CD4-positive, alpha-beta T cell treated with Interferon gamma for 1 hour (primary cell): ENCODE measurements around the gene PHF21A.
"Not testable (repeated sequence)": the region's sequence is repeated elsewhere in the genome, so short reads cannot be mapped to it uniquely, and the experiment has no call there.

ENCODE experiments used
- DNase-seq: peaks from one replicate; pipeline ENCODE4 v3.0.0-alpha.2; 2020

The PHF21A gene

DNA sequence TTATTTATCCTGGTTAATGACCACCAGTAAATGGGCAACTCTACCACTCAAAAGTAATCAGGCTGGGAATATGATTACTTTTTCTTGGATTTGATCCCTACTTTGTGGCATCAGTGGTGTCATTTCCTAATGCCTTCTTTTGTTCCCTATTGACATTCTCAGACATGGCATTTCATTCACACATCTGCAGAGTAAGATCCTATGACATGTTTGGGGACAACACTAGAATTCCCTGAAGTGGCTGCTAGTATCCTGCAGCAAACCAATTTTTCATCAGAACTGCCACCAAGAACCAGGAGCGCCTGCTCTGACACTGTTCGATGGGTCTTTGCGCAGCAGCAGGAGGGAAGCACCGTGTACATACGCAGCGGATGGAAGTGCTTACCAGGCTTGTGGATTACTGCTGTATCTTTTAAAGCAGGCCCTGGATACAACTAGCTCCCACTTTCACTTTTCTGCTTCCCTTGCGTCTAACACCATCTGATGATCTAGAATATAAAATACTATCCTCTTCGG is 101.1 kb downstream of the PHF21A start:
- no peak for DNase-seq

DNA sequence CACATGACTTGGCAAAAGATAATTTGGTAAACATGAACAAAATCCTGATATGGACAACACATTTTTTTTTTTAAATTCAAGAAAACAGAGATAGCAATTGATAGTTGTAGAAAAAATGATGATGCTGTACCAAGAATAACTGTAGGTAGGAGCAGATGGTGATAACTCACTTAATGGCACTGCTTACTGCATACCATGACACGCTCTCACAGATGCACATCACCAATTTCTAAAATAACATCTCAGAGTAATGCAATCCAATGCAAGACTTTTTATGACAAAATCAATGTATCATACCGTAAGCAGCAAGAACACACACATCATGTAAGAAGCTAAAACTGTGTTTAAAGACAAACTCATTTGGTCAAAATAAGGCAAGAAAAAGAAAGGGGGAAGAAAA is 102.6 kb downstream of the PHF21A start:
- no peak for DNase-seq

DNA sequence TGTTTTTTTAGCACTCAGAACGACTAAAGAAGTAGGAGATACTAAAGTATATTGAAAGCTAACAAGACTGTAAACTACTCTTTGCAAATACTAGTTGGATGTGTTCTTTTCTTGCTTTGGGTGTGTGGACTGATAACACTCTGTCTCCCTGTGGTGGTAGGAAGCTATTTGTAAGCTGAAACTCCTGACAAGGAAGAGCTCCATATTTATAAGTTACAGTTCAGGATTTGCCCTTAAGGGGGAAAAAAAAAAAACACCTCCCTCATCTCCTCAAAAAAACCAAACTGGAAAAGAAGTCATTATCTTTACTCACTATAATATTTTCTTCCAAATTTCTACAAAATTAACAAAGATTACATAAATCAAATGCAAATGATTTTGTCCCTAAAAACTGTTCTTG is 103.9 kb downstream of the PHF21A start:
- DNase-seq, result no peak

DNA sequence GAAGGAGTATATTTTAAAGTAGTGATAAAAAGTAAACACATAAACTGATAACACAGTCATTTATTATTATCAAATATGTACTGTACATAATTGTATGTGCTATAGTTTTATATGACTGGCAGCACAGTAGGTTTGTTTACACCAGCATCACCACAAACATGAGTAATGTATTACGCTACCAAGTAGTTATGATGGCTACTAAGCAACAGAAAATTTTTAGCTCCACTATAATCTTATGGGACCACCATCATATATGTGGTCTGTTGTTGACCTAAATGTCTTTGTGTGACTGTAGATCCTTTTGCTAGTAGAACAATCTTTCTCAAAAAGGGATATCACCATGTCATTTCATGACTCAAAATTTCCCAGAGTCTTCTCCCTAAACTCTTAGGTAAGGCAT is 105.3 kb downstream of the PHF21A start:
- DNase-seq, result no peak

DNA sequence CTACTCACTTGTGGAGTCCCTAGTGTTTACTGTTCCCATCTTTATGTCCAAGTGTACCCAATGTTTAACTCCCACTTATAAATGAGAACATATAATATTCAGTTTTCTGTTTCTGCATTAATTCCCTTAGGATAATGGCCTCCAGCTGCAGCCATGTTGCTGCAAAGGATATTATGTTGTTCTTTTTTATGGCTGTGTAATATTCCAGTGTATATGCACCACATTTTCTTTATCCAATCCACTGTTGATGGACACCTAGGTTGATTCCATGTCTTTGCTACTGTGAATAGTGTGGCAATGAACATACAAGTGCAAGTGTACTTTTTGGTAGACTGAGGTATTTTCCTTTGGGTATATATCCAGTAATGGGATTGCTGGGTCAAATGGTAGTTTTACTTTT is 107.1 kb downstream of the PHF21A start:
- not testable (repeated sequence) for DNase-seq

- no peak for DNase-seq
Measured at GRCh38 chr11:46012185-46012584, 109.1 kb downstream of the PHF21A start.

GRCh38 chr11:46010100-46010499 is 111.2 kb downstream of the PHF21A start:
- no peak for DNase-seq

DNA sequence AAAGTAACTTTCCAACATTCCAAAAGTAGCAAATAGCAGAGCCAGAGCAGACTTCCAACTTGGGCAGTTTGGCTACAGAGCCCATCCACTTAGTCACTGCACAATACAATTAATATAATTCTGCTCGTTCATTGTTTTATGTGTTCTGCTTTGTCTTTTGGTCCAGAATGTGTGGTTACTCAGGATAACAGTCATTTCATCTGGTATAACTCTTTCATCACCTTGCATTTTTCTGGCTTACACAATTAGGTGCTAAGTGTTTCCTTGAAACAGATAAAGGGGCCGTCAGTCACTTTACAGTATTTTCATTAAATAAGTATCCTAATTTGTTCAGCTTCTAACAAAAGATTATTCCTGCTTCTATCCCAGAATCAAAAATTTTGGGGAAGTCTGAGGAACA is 111.6 kb downstream of the PHF21A start:
- DNase-seq, result no peak

GRCh38 chr11:46006418-46007070 is 114.7 kb downstream of the PHF21A start:
- DNase-seq, result peak; percentile 2

DNA sequence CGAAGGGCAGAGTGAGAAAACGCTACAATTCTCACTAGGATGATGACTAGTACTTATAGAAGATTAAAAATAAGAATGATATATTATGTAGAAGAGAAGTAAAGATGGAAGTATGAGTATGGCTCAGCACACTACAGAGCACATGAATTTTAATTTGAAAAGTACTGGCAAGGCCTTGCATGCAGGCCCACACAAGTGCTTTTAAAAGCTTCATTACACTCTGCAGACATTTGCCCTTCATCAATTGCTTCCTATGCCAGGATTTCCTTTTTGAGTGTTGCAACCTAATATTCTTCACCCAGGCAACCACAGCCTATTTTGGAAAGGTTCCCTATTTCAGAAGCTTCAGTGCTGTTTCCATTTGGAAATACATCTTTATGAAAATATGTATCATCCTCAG is 117.7 kb downstream of the PHF21A start:
- no peak for DNase-seq

DNA sequence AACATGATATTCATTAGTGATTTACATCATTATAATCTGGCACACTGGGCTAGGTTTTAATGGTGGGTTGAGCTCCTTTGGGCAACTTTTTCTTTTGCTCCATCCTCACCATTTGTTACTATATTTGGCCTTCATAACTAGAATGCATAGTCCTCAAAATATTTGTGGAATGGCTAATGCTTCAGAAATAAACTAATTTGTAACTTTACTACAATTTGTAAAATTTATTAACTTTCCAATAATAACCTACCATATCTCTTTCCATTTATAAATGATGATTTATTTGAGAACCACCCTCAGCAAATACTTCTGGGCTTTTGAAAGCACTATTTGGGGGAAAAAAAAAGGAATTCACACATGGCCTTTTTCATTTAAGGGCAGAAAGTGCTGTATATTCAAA is 119.1 kb downstream of the PHF21A start:
- DNase-seq, result no peak

DNA sequence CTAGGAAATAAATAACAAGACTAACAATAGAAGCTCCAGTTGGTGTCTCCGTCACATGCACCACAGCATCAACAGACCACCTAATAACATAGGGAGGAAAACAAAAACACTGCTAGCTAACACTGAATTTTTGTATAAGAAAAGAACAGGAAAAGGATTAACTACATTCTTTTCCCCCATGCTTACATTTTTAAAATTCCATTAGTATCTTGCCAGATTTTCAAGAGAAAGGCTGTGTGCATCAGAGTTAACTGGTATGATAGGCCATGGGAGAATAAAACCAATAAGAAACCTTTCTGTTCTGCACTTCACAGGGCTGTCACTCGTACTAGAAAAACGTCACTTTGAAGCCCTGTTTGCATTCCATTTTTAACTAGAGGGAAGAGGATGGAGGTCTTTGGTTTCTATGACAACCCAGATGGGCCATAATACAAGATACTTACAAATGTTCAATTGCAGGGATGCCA is 119.8 kb downstream of the PHF21A start:
- no peak for DNase-seq

DNA sequence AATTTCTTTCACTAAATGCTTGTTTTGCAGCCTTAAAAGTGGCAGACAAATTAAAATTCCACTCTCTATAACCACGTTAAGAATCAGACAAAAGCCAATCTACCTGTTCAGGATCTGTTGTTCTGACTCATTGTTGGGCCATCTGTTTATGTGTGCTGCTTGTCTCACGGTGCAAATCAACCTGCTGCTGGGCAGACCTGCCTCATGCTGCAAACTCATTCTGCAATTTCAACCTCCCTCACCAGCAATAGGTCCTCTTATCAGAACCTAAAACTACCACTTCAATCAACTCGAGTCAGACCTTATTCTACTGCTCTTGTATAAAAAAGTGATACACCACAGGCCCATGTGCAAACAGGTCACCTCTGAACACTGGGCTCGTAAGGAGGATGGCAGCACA is 123.7 kb downstream of the PHF21A start:
- no peak for DNase-seq

DNA sequence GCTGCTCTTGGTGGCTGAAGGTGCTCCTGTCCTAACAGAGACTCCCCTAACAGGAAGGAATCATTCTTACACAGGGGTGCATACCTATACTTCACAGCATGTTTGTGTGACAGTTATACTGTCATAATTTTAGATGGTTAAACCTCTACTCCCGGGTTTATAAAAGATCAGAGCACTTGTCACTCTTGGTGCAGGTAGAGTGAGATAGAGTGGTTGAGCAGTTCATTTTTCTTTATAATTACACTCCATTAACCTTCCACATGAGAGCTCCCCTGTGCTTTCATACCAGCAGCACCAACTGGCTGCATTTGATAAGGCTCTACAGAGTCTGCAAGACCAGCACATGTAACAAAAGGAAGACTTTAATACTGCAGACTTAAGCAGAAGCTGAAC is 125.9 kb downstream of the PHF21A start:
- no peak for DNase-seq

DNA sequence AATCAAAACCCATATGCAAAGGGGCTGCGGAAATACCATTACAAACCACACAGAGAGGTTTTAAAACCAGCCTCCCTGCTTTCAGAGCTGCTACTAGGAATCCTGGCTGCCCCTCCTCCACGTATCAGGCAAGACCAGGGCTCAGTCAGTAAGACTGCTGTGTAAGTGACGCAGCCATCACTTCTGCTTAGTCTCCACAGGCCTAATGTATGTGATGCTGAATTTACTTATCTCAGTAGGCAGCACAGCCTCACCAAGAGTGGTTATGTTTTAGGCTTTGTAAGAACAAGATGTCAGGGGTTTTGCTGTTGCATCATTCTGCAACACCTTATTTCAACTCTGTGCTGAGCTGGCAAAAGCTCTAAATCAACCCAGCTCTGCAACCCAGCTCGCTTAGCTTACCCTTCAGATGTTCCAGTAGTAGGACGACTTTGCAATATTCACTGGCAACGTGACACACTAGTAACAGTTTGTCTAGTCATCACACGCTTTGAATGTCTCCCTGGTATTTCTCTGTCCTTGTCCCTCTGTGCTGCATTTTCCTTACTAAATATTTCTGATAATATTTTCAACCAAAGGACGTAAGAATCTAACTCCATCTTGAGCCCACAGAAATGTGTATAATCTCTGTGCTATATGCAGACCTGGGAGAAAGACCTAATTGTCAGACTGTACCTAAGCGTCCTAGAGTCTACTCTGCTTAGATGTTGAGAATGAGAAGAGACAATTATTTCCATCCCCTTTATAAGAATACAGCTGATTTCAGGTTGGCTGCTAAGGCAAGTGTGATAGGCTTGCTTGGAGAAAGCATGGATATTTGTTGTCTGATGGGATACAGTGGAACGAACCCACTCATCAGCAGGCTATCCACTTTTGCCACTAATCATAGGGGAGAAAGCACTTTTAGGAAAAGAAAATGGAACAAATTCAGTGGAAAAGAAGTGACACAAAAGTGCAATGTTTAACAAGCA is 126.6 kb downstream of the PHF21A start:
- no peak for DNase-seq

GRCh38 chr11:45993531-45994001 is 127.7 kb downstream of the PHF21A start:
- no peak for DNase-seq

DNA sequence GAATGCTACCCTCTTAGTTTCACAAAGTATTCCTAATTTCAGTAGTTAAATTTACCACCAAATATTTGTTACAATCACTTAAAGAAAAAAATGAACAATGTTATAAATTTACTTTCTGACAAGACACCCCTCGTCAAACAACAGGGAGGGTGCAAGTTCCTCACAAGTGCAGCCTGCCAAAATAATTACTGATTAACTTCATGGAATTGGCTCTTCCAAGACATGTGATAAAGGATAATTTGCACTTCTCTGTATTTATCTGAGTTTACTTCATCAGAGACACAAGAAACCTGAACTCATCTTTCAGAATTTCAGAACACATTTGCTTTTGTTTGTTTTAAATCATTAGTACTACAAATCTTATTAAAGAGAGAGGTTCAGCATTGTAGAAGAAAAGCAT is 132.3 kb downstream of the PHF21A start:
- DNase-seq, result no peak

- DNase-seq, result no peak
Measured at GRCh38 chr11:45985212-45985611, 136.0 kb downstream of the PHF21A start.

DNA sequence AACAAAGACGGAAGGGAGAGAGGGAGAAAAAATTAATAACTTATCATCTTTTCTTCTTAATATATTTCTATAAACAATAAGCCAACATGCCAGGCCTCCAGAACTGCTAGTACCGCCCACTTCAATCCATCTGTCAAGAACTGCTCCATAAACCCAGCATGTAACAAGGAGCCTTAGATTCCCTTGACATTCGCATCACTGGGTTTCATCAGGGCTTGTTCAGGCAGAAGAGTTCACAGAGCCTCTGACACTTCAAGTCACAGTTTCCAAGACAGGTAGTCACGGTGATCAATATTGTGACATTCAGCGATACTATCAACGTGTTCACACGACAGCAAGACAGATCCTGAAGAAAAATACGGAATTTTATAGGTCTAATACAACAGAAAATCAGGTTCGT is 137.1 kb downstream of the PHF21A start:
- no peak for DNase-seq

GRCh38 chr11:45983471-45983845 is 137.8 kb downstream of the PHF21A start:
- no peak for DNase-seq

- DNase-seq, result no peak
Measured at GRCh38 chr11:45982656-45983470, 138.4 kb downstream of the PHF21A start.

- not testable (repeated sequence) for DNase-seq
Measured at GRCh38 chr11:45981826-45982225, 139.4 kb downstream of the PHF21A start.

- no peak for DNase-seq
Measured at GRCh38 chr11:45974806-45975205, 146.4 kb downstream of the PHF21A start.
